Upper lobe of right lung (tissue), 1 donor: ENCODE results near the gene TMEM44. TPM values are rescaled to one million over a fixed set of nuclear protein-coding genes. Genes with fewer than 3 reads are reported as not detected.

ENCODE experiments used
- ATAC-seq: fragments of 200-7000 bp; cut with Tn5 transposase; one replicate; pipeline ENCODE4 v1.9.1; 2020; ENCODE audit warnings: mild to moderate bottlenecking, moderate library complexity
- DNase-seq: peaks from one replicate; pipeline ENCODE4 v3.0.0-alpha.2; 2020
- H3K27ac ChIP-seq: fragments of 200-600 bp; one replicate; pipeline ENCODE4 v1.8.0; 2022
- H3K27me3 ChIP-seq: fragments of 200-600 bp; one replicate; pipeline ENCODE4 v1.8.0; 2022; ENCODE audit warnings: mild to moderate bottlenecking
- H3K36me3 ChIP-seq: fragments of 200-600 bp; one replicate; pipeline ENCODE4 v1.8.0; 2022
- H3K4me1 ChIP-seq: fragments of 200-600 bp; one replicate; pipeline ENCODE4 v1.8.0; 2022
- H3K4me3 ChIP-seq: fragments of 200-600 bp; one replicate; pipeline ENCODE4 v1.8.0; 2022; ENCODE audit warnings: mild to moderate bottlenecking
- H3K9me3 ChIP-seq: fragments of 200-600 bp; one replicate; pipeline ENCODE4 v1.8.0; 2022
- CTCF ChIP-seq: fragments of 200-600 bp; IDR thresholded peaks from one replicate; pipeline ENCODE4 v1.8.0; 2022; ENCODE audit warnings: antibody characterized with exemption
- intact Hi-C: fragments of 100-400 bp; cut with DNase I; formaldehyde crosslinking; loops from one replicate; pipeline ENCODE4 v1.11.0; 2022
- total RNA-seq: library from RNA; stranded (reverse); fragmentation: NEBNext Ultra II Directional; extraction: Animal tissue kit (Norgen Biotek cat#: 25700); gene quantifications from one replicate; pipeline ENCODE4 v1.2.1, GENCODE V29; 2021
- donor health status: DM: no; HTN: yes; CAD: no; lungs with severe emphysema.

The TMEM44 gene
- total RNA-seq, 1 donor from 2014 or later = 25.3 TPM

- no peaks in the 10 kb centered on the region for H3K27me3 ChIP-seq
- H3K4me3 ChIP-seq = no peak overlapping the region
- H3K36me3 ChIP-seq = no peaks in the 10 kb centered on the region
- peaks cover 12% of the 10 kb centered on the region for H3K4me1 ChIP-seq
- intact Hi-C loops = no loop called here
- H3K27ac ChIP-seq = no peak overlapping the region
- no peak for DNase-seq
- no peaks in the 10 kb centered on the region for H3K9me3 ChIP-seq
- ATAC-seq = no peak
- no peak for TF ChIP-seq CTCF
Measured at GRCh38 chr3:194582196-194582905, 50.9 kb downstream of the TMEM44 start.

- DNase-seq (no peak), ATAC-seq (no peak)
- Histone ChIP-seq H3K9me3 (no peaks in the 10 kb centered on the region), H3K4me3 (no peak overlapping the region), H3K36me3 (no peaks in the 10 kb centered on the region), H3K4me1 (peaks cover 7% of the 10 kb centered on the region), H3K27me3 (no peaks in the 10 kb centered on the region), H3K27ac (no peak overlapping the region)
- intact Hi-C loops = no loop called here
- TF ChIP-seq CTCF = no peak
Measured at GRCh38 chr3:194579091-194579606, 54.1 kb downstream of the TMEM44 start.

- peak; percentile 50 for ATAC-seq
- Histone ChIP-seq H3K27me3 (no peaks in the 10 kb centered on the region), H3K9me3 (no peaks in the 10 kb centered on the region), H3K4me3 (no peak overlapping the region), H3K27ac (no peak overlapping the region), H3K4me1 (peaks cover 7% of the 10 kb centered on the region), H3K36me3 (no peaks in the 10 kb centered on the region)
- no peak for DNase-seq
- no peak for TF ChIP-seq CTCF
- intact Hi-C loops = no loop called here
Measured at GRCh38 chr3:194577986-194578905, 55.0 kb downstream of the TMEM44 start.

- H3K36me3 ChIP-seq = no peaks in the 10 kb centered on the region
- intact Hi-C loops = no loop called here
- ATAC-seq (peak; percentile 18), DNase-seq (no peak)
- H3K9me3 ChIP-seq = no peaks in the 10 kb centered on the region
- TF ChIP-seq CTCF = no peak
- peaks cover 18% of the 10 kb centered on the region for H3K4me1 ChIP-seq
- no peaks in the 10 kb centered on the region for H3K27me3 ChIP-seq
- no peak overlapping the region for H3K4me3 ChIP-seq
- peak overlapping the region; percentile 36 for H3K27ac ChIP-seq
Measured at GRCh38 chr3:194575484-194576210, 57.6 kb downstream of the TMEM44 start.

GRCh38 chr3:194574639-194575483, 58.4 kb downstream of the TMEM44 start:
- Histone ChIP-seq H3K4me3 (no peak overlapping the region), H3K27ac (no peak overlapping the region), H3K4me1 (peaks cover 18% of the 10 kb centered on the region), H3K27me3 (no peaks in the 10 kb centered on the region), H3K36me3 (no peaks in the 10 kb centered on the region), H3K9me3 (no peaks in the 10 kb centered on the region)
- ATAC-seq (no peak), DNase-seq (no peak)
- peak; percentile 7 for TF ChIP-seq CTCF
- intact Hi-C loops = no loop called here
